Measurements from ENCODE around the gene GTF2F1.
A peak's percentile ranks its signal among the peaks of the same experiment; 100 is the strongest.

The GTF2F1 gene

GRCh38 chr19:6418562-6418932, 25.6 kb upstream of the GTF2F1 start:
- no peaks in the 10 kb centered on the region for H3K9me2 ChIP-seq (replicated peaks; ENCODE audit: insufficient read depth, low read length)
- H3K4me1 ChIP-seq (ENCODE audit: low read length), result peaks cover 6% of the 10 kb centered on the region
- H3K36me3 ChIP-seq (replicated peaks; ENCODE audit: insufficient read depth, low read length), result peaks cover 55% of the 10 kb centered on the region
- no peak overlapping the region for H3K9ac ChIP-seq (ENCODE audit: low read length)
- H3K4me3 ChIP-seq (ENCODE audit: low read length), result no peak overlapping the region
- peaks cover 65% of the 10 kb centered on the region for H3K79me2 ChIP-seq (ENCODE audit: low read length)
- no peak overlapping the region for H3K4me2 ChIP-seq (ENCODE audit: low read depth, low read length)
- no peaks in the 10 kb centered on the region for H3K9me3 ChIP-seq (replicated peaks; ENCODE audit: insufficient read depth, low read length)
- DNase-seq, result no peak
- peaks cover 43% of the 10 kb centered on the region for H4K20me1 ChIP-seq (ENCODE audit: insufficient read depth, low read length)
- no peaks in the 10 kb centered on the region for H3K27me3 ChIP-seq (replicated peaks; ENCODE audit: insufficient read depth, low read length)
- no peak for TF ChIP-seq CTCF (IDR thresholded peaks at IDR 0.05; ENCODE audit: low read length)
- TF ChIP-seq EZH2 (optimal IDR thresholded peaks at IDR 0.05; ENCODE audit: low read depth, low read length), result no peak
- no peak for TF ChIP-seq EZH2phosphoT487 (IDR thresholded peaks at IDR 0.05; ENCODE audit: low read length)
- H2AFZ ChIP-seq (ENCODE audit: low read length), result no peak overlapping the region
- no peak overlapping the region for H3K27ac ChIP-seq (ENCODE audit: low read length)
- H3F3A ChIP-seq (ENCODE audit: insufficient read depth, low read length), result 0 out of 2 replicates have a peak, but pooled peaks cover 8% of the 10 kb centered on the region

- no peak overlapping the region for H3K27ac ChIP-seq (ENCODE audit: low read length)
- H3K36me3 ChIP-seq (replicated peaks; ENCODE audit: insufficient read depth, low read length), result peaks cover 55% of the 10 kb centered on the region
- H2AFZ ChIP-seq (ENCODE audit: low read length), result no peak overlapping the region
- no peaks in the 10 kb centered on the region for H3K9me2 ChIP-seq (replicated peaks; ENCODE audit: insufficient read depth, low read length)
- peaks cover 37% of the 10 kb centered on the region for H4K20me1 ChIP-seq (ENCODE audit: insufficient read depth, low read length)
- peaks cover 58% of the 10 kb centered on the region for H3K79me2 ChIP-seq (ENCODE audit: low read length)
- H3K9ac ChIP-seq (ENCODE audit: low read length), result no peak overlapping the region
- H3K4me2 ChIP-seq (ENCODE audit: low read depth, low read length), result no peak overlapping the region
- no peak overlapping the region for H3K4me3 ChIP-seq (ENCODE audit: low read length)
- DNase-seq, result no peak
- H3K9me3 ChIP-seq (replicated peaks; ENCODE audit: insufficient read depth, low read length), result no peaks in the 10 kb centered on the region
- peaks cover under 1% of the 10 kb centered on the region; the same call in 1 of the 2 replicates for H3K4me1 ChIP-seq (ENCODE audit: low read length)
- no peaks in the 10 kb centered on the region for H3K27me3 ChIP-seq (replicated peaks; ENCODE audit: insufficient read depth, low read length)
- H3F3A ChIP-seq (ENCODE audit: insufficient read depth, low read length), result peaks cover 13% of the 10 kb centered on the region; the same call in 1 of the 2 replicates
- peak; percentile 12; the same call in 1 of the 2 replicates for TF ChIP-seq CTCF (IDR thresholded peaks at IDR 0.05; ENCODE audit: low read length)
- TF ChIP-seq EZH2 (optimal IDR thresholded peaks at IDR 0.05; ENCODE audit: low read depth, low read length), result no peak
Observed at GRCh38 chr19:6417713-6418561, 25.0 kb upstream of the GTF2F1 start.

GRCh38 chr19:6416658-6417405, 23.9 kb upstream of the GTF2F1 start:
- peaks cover 13% of the 10 kb centered on the region; the same call in 1 of the 2 replicates for H3F3A ChIP-seq (ENCODE audit: insufficient read depth, low read length)
- peaks cover 47% of the 10 kb centered on the region for H3K79me2 ChIP-seq (ENCODE audit: low read length)
- no peaks in the 10 kb centered on the region for H3K27me3 ChIP-seq (replicated peaks; ENCODE audit: insufficient read depth, low read length)
- H3K4me1 ChIP-seq (ENCODE audit: low read length), result no peaks in the 10 kb centered on the region
- no peaks in the 10 kb centered on the region for H3K9me2 ChIP-seq (replicated peaks; ENCODE audit: insufficient read depth, low read length)
- DNase-seq, result no peak
- TF ChIP-seq EZH2phosphoT487 (IDR thresholded peaks at IDR 0.05; ENCODE audit: low read length), result no peak
- no peak for TF ChIP-seq EZH2 (optimal IDR thresholded peaks at IDR 0.05; ENCODE audit: low read depth, low read length)
- TF ChIP-seq CTCF (IDR thresholded peaks at IDR 0.05; ENCODE audit: low read length), result no peak
- H3K9ac ChIP-seq (ENCODE audit: low read length), result no peak overlapping the region
- H3K4me2 ChIP-seq (ENCODE audit: low read depth, low read length), result no peak overlapping the region
- peaks cover 47% of the 10 kb centered on the region for H3K36me3 ChIP-seq (replicated peaks; ENCODE audit: insufficient read depth, low read length)
- H2AFZ ChIP-seq (ENCODE audit: low read length), result no peak overlapping the region
- H4K20me1 ChIP-seq (ENCODE audit: insufficient read depth, low read length), result peaks cover 25% of the 10 kb centered on the region
- no peak overlapping the region for H3K27ac ChIP-seq (ENCODE audit: low read length)
- no peak overlapping the region for H3K4me3 ChIP-seq (ENCODE audit: low read length)
- no peaks in the 10 kb centered on the region for H3K9me3 ChIP-seq (replicated peaks; ENCODE audit: insufficient read depth, low read length)
